ENCODE data around the gene SOX8. TPM values are rescaled to one million over a fixed set of nuclear protein-coding genes. Genes with fewer than 3 reads are reported as not detected.

SOX8 gene
- total and polyA plus RNA-seq, 2 donors from 2014 or later = 0.17 to 1.0 TPM

DNA sequence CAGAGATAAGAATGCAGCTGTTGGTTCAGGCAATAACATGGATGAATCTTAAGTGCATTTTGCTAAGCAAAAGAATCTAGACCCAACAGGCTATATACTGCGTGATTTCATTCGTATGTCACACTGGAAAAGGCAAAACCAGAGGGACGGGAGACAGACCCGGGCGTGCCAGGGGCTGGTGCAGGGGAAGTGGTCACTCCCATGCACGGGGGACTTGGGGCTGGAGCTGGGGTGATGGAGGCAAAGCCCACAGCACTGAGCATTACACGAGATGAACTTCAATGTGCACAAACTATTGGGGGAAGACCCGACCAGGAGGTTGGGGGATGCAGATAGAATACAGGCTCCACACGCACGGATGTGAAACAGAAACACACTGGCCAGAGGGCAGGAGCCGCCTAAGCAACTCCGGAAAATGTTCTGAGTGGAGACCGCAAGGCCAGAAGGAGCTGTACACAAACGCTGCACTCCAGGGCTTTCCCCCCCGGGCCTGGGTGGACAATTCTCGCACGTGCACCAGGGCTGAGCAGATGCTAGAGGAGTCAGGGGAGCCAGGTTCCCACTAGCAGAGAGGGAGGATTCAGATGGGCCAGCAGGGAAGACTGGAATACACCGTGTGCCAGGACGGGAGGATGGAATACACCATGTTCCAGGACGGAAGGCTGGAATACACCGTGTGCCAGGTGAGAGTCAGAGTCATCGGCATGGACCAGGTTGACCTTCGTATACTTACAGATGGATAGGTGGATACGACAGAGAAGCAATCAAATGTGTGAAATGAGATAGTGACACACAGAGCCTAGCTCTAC lies 22.1 kb upstream of the SOX8 start:
- DNase-seq (peak in 1 of 5 donors; percentile 58), FAIRE-seq (no peak)
- Histone ChIP-seq H3K9me3 (ENCODE audit: control insufficient read depth in 2 of 3, insufficient read depth in 1 of 3, low read length in 3 of 3) (no peaks in the 10 kb centered on the region), H3K9ac (ENCODE audit: low read length in 3 of 3) (no peak overlapping the region), H3K4me1 (ENCODE audit: control insufficient read depth in 2 of 3, insufficient read depth in 2 of 3, low read depth in 1 of 3, low read length in 3 of 3) (no peaks in the 10 kb centered on the region), H3K36me3 (ENCODE audit: control insufficient read depth in 2 of 3, insufficient read depth in 3 of 3, low read length in 3 of 3) (peaks cover 0 to 2% (median 1%) of the 10 kb centered on the region in 3 donors), H3K4me3 (ENCODE audit: low read length in 3 of 3) (no peak overlapping the region), H3K27me3 (ENCODE audit: control insufficient read depth, insufficient read depth, low read length) (no peaks in the 10 kb centered on the region), H3K27ac (ENCODE audit: low read depth in 2 of 2, low read length in 2 of 2) (no peak overlapping the region)
- TF ChIP-seq, protein P1, sequence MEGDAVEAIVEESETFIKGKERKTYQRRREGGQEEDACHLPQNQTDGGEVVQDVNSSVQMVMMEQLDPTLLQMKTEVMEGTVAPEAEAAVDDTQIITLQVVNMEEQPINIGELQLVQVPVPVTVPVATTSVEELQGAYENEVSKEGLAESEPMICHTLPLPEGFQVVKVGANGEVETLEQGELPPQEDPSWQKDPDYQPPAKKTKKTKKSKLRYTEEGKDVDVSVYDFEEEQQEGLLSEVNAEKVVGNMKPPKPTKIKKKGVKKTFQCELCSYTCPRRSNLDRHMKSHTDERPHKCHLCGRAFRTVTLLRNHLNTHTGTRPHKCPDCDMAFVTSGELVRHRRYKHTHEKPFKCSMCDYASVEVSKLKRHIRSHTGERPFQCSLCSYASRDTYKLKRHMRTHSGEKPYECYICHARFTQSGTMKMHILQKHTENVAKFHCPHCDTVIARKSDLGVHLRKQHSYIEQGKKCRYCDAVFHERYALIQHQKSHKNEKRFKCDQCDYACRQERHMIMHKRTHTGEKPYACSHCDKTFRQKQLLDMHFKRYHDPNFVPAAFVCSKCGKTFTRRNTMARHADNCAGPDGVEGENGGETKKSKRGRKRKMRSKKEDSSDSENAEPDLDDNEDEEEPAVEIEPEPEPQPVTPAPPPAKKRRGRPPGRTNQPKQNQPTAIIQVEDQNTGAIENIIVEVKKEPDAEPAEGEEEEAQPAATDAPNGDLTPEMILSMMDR (IDR thresholded peaks at IDR 0.05; ENCODE audit: borderline replicate concordance, extremely low read depth, insufficient read depth) = no peak
- intact Hi-C loops (cut with DNase I) = no loop called here

- no peak overlapping the region for H3K27ac ChIP-seq (ENCODE audit: low read depth in 2 of 2, low read length in 2 of 2)
- DNase-seq (peak in 2 of 5 donors; percentile 40 to 56), FAIRE-seq (no peak)
- TF ChIP-seq, protein P1 (IDR thresholded peaks at IDR 0.05; ENCODE audit: borderline replicate concordance, extremely low read depth, insufficient read depth) = no peak
- H3K4me3 ChIP-seq (ENCODE audit: low read length in 3 of 3) = no peak overlapping the region
- H3K27me3 ChIP-seq (ENCODE audit: control insufficient read depth, insufficient read depth, low read length) = no peaks in the 10 kb centered on the region
- H3K9ac ChIP-seq (ENCODE audit: low read length in 3 of 3) = no peak overlapping the region
- intact Hi-C loops (cut with DNase I) = no loop called here
- H3K4me1 ChIP-seq (ENCODE audit: control insufficient read depth in 2 of 3, insufficient read depth in 2 of 3, low read depth in 1 of 3, low read length in 3 of 3) = no peaks in the 10 kb centered on the region
- H3K9me3 ChIP-seq (ENCODE audit: control insufficient read depth in 2 of 3, insufficient read depth in 1 of 3, low read length in 3 of 3) = no peaks in the 10 kb centered on the region
- no peaks in the 10 kb centered on the region for H3K36me3 ChIP-seq (ENCODE audit: control insufficient read depth in 2 of 3, insufficient read depth in 3 of 3, low read length in 3 of 3)
Measured at GRCh38 chr16:962366-962765, 19.2 kb upstream of the SOX8 start.

- no peak overlapping the region for H3K4me3 ChIP-seq (ENCODE audit: low read length in 3 of 3)
- TF ChIP-seq, protein P1 (IDR thresholded peaks at IDR 0.05; ENCODE audit: borderline replicate concordance, extremely low read depth, insufficient read depth) = no peak
- no peak overlapping the region for H3K9ac ChIP-seq (ENCODE audit: low read length in 3 of 3)
- no peaks in the 10 kb centered on the region for H3K27me3 ChIP-seq (ENCODE audit: control insufficient read depth, insufficient read depth, low read length)
- H3K27ac ChIP-seq (ENCODE audit: low read depth in 2 of 2, low read length in 2 of 2) = no peak overlapping the region
- peak in 1 of 5 donors; percentile 59 for DNase-seq
- no peaks in the 10 kb centered on the region for H3K4me1 ChIP-seq (ENCODE audit: control insufficient read depth in 2 of 3, insufficient read depth in 2 of 3, low read depth in 1 of 3, low read length in 3 of 3)
- no peaks in the 10 kb centered on the region for H3K36me3 ChIP-seq (ENCODE audit: control insufficient read depth in 2 of 3, insufficient read depth in 3 of 3, low read length in 3 of 3)
- FAIRE-seq = no peak
- no peaks in the 10 kb centered on the region for H3K9me3 ChIP-seq (ENCODE audit: control insufficient read depth in 2 of 3, insufficient read depth in 1 of 3, low read length in 3 of 3)
- intact Hi-C loops (cut with DNase I) = no loop called here
Measured at GRCh38 chr16:962901-963814, 18.4 kb upstream of the SOX8 start.
